Cerebellar cortex (tissue), 1 donor: ENCODE data around the gene TMEM63C.
"Not testable (repeated sequence)": the region's sequence is repeated elsewhere in the genome, so short reads cannot be mapped to it uniquely, and the experiment has no call there.

Experiments
- DNase-seq: peaks from one replicate; pipeline ENCODE4 v3.0.0-alpha.2; 2015; ENCODE audit warnings: low spot score

Gene TMEM63C

DNA sequence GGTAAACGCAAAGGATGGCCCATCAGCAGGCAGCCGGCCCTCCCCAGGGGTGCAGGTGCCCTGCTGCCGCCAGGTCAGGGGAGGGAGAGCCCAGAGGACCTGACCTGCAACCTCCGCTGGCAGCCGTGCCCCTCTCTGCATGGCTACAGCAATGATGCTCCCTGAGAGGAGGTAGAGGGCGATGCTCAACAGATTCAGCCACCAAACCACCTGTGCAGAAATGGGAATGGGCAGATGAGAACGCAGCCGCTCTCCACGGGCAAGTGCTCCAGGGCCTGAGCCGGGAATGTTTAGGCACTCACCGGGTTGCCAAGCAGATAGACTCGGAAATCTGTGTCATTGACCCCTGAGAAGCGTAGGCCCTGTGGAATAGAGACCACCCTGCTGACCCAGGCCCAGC, 98.1 kb downstream of the TMEM63C start:
- no peak for DNase-seq

DNA sequence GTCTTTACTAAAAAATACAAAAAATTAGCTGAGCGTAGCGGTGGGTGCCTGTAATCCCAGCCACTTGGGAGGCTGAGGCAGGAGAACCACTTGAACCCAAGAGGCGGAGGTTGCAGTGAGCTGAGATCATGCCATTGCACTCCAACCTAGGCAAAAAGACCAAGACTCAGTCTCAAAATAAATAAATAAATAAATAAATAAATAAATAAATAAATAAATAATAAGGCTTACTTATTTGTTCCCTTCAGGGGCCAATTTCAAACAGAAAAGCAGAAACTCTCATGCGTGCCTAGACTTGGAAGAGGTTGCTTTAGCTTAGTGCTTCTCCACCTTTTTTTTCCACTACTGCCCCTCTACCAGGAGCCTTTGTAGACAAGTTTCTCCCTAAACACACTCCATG, 99.3 kb downstream of the TMEM63C start:
- DNase-seq: not testable (repeated sequence)

DNA sequence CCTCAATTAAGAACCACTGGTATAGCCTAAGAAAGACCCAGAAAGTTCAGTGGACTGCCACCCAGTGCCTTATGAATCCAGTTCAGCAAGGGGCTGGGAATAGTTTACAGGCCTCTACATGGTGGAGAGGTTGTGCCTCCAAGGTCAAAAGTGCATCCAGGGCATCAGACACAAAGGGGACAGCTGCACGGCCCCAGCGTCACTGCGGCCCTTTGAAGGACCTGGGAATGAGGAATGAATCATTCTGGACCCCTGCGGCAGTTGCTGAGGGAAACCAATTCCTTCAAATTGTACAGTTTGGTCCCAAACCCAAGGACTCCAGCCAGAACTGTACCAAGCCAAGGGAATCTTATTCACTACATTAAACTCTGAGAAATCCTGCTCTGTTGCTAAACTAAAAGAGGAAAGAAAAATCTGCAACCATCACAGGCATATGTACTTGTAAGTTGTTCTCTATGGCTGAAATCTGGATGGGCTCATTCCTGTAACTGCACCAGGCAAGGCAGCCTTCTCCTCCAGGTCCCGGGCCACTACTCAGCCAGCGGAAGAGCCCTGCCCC, 100.3 kb downstream of the TMEM63C start:
- DNase-seq: no peak

DNA sequence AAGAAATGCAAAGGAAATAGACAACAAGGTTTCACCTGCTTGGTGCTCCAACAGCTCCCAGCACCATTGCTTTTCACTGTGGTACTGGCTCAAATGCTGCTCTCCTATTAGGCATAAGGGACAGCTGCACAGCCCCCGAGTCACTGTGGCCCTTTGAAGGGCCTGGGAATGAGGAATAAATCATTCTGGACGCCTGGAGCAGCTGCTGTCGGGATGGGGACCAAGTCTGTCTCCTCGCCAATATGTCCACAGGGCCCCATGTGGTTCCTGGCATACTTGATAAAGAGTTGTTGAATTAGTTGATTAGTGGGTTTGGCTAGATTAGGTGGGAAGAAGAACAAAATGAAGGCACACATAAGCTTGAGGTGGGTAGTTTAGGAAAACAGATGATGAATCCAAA, 102.5 kb downstream of the TMEM63C start:
- DNase-seq: no peak

DNA sequence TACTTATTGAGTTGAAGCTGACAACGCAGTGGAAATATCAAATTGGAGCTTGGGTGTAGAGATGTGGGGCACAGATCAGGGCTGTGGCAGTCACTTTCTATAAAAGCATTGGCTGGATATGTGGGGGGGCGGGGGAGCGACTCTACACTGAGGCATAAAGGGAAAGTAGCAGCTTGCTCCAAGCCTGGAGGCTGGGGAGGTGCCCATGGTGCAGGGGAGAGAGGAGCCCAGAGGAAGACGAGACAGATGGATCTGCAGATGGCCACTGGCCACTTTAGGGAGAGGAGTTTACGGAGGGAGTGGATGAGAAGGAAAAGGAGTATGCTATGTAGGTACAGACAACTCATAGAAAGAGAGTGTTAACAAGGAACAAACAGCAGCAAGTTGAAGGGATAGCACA, 102.9 kb downstream of the TMEM63C start:
- DNase-seq: peak; percentile 97

DNA sequence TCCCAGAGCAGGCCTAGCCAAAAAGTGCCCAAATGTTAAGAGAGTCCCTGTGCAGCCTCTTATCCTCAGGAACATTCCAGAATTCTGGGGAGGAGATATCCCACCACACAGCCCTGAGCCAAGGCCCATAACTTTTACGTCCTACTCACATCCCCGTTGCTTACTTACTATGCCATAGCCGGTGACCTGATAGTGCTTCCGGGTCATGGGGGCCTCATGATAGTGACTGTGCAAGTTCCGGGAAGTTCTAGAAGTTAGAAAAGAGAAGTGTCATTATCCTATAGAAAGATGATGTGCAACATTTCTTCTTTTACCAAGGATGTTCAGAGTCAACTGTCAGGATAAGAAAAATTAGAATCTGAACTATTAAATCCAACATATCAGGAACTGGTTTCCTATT, 105.0 kb downstream of the TMEM63C start:
- no peak for DNase-seq

DNA sequence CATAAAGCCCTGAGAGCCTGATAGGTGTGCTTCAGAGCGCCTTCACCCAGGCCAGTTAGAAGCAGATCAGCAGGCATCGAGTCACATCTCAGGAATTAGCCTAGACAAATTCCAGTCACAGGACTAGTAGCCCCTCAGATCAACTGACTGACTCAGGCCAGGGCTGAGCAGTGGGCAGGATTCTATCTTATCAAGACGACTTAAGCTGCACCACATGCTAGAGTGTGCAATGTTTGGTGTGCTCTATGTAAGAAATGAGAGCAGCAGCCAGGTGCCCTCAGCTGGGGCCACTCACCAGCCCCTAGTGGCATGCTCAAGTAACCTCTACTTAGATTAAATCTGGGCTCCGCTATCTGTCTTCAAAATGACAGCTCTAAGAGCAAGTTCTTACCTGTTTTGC, 109.1 kb downstream of the TMEM63C start:
- DNase-seq: no peak

DNA sequence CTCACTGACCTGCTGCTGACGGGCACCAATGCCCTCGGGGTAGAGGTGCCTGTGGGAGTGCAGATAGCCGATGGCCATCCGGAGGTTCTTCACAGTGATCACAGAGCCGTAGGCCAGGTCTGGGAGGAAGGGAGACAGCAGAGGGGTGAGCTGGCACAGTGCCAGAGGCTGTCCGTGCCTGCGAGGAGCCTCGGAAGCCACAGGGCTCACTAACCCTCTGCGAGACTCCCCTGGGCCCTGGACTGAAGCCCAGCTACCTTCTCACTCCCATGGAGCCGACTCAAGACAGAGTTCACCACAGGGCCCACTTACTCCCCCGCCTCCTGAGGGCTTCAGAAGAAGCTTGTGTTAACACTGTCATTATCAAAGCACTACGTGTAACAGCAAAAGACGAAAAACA, 114.6 kb downstream of the TMEM63C start:
- DNase-seq: no peak

DNA sequence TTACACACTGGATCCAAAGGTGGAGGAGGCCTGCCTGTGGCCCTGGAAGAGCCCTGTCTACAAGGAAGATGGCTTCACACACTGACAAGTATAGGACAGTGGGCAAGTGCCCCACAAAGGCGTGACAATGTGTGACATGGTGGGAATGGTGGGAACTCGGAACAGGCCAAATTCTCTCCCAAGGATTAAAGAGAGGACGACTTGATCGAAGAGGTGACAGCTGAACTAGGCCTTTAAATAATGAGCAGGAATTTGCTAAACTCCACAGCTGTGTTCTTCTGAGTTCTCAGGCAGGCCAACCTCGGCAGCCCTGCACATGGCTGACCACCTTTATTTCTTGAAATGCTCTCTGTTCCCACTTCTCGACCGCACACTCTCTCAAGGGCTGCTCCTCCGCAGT, 115.3 kb downstream of the TMEM63C start:
- DNase-seq: no peak

DNA sequence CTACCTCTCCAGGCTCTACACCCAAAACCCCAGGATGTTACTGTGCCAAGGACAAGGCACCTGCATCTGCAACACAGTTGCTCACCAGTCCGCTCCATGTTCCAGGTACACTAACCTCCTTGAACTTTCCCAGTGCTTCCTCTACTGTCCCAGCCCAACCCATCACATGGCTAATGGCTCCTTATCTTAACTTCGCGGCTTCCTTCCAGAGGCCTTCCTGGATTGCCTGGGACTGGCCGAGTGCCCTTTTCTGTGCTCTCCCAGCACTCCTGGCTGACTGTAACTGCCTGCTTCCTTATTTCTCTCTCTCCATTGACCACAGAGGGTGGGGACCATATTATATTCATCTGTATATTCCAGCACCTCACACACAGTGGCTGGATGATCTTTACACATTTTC, 118.2 kb downstream of the TMEM63C start:
- no peak for DNase-seq

DNA sequence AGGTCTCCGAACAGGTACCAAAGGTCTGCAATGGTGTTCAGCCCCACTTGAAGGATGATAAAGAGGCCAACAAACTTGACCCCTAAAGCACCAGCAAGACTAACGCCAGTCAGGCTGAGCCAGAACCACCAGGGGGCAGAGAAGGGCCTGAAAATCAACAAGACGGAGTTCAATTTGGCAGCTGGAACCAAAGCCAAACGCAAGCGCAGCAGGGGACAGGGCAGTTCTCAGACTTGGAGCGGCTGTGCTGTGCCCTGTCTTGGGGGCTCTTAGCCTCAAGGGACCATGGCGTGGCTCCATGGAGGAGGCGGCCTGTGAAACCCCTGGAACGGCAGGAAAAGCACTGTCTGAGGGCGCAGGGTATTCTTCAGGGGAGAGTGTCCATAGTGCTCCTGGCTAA, 119.5 kb downstream of the TMEM63C start:
- peak; percentile 79 for DNase-seq

DNA sequence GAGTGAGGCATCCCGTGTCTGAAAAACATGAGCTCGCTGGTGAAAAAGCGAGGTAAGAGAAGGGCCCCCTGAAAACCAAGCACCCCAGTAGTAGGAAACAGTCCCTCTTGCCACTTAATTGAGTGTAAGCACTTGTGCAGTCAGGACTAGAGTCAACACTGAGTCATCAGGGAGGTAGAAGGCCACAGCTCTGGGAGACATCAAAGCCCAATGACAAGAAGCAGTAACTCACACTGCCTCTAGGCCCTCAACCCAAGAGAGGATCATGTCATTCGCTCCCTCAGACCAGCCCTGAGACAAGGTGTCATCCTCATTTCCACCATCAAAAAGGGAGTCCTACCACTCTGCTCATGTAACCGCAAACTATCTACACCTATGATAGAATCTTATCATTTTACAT, 121.3 kb downstream of the TMEM63C start:
- DNase-seq: no peak

DNA sequence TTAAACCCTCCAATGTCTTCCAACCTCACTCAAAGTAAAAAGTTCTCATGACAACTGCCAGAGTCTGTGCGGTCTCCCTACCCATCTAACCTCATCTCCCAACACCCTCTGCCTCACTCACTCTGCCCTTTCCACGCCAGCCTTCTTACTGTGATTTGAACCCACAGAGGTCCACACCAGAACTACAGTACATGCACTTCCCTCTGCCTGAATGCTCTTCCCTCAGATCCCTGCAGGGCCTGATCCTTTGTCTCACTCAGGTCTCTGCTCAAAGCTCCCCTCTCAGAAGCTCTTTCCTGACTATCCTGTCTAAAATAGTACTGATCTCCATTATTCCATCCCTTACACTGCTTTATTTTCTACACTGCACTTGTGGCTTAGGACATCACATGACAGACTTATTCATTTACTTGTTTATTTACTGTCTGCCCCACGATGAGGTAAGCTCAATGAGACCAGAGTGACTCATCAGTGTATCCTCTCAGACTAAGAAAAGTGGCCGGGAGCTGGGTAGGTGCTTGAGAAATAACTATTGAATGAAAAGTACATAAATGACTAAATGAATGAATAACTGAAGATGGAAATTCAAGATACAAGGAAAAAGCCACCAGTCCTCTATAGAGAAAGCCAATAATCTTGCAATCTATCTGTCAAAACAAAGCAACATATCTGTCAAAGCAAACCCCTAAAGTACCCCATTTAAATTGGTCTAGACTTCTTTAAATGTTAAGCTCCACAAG, 122.0 kb downstream of the TMEM63C start:
- no peak for DNase-seq

DNA sequence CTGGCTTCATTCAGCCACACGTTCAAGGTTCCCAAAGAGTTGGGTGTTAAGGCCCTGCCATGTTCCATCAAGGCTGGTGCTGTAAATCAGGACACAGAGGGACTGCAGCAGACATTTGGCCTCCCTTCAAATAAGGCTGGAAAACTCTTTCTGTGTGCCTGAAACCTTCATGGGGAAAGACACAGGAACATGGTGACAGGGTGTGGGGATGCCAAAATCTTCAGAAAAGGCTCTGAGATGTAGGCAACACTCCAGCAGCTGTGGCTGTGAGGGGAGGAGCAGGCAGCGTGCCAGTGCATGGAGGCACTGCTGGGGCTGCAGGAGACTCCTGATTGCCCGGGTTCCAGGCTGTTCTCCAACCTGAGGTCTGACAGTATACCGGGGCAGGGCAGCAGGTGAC, 124.1 kb downstream of the TMEM63C start:
- no peak for DNase-seq

DNA sequence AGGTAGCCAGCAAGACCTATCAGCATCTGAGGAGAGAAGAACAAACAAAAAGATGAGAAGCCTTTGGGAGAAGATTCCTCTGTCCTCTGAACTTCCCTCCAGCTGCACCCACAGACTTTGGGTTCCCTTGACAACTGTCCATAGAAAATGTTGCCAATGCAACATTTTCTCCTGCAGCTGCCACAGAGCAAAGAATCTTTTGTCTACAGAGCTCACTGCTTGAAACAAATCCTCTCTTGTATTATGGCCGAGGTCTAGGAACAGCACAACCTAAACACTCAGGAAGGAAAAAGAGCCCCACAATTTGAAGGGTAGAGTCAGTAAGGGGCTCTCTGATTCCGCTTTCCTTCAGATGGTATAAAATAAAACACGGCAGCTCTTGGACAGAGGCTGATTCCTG, 124.8 kb downstream of the TMEM63C start:
- DNase-seq: no peak

DNA sequence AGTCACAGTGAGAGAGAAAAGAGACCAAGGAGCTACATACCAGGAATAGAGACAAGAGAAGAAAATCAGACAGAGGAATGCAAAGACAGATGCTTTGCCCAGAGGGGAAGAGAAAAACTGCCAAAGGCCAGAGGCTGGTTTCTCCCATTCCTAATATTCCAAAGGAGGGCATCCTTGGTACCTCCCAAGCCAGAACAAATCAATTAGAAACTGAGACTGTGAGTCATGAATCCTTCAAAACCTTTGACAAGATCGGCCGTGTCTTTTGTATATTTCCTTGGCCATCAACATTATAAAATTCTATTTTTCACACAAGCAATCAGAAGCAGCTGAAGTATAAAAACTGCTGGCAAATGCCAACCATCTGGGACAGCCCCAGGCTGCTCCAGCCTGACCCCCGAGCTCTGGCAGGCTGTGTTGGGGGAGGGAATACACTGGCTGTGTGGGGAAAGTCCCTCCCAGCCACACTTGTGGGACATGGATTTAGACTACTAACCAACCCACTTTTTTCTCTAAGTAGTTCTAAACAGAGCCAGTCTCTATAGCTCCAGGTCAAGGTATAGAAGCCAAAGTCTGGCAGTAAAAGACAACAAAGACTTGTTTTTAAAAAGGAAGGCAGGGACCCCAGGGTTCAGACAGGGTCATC, 125.4 kb downstream of the TMEM63C start:
- no peak for DNase-seq
